H9 (cell line): Measurements from ENCODE around the gene ARHGAP27. TPM values are rescaled to one million over a fixed set of nuclear protein-coding genes. Genes with fewer than 3 reads are reported as not detected.

ENCODE experiments used
- DNase-seq: peaks from one replicate; pipeline ENCODE4 v3.0.0-alpha.2; 2017
- H2AFZ ChIP-seq: one replicate; pipeline ENCODE4 v1.6.1; 2013; ENCODE audit warnings: mild to moderate bottlenecking, low read length, control low read depth, moderate library complexity
- H2AK5ac ChIP-seq: 2 replicates; pipeline ENCODE4 v1.6.1; 2013; ENCODE audit warnings: low read length, control low read depth, mixed read lengths; ENCODE audit not compliant: insufficient read length
- H2BK120ac ChIP-seq: one replicate; pipeline ENCODE4 v1.6.1; 2013; ENCODE audit warnings: low read depth, mild to moderate bottlenecking, low read length, control low read depth, inconsistent platforms; ENCODE audit not compliant: poor library complexity, severe bottlenecking
- H2BK12ac ChIP-seq: 2 replicates; pipeline ENCODE4 v1.6.1; 2013; ENCODE audit warnings: low read length, control low read depth, mixed read lengths, low read depth; ENCODE audit not compliant: insufficient read length
- H2BK15ac ChIP-seq: 2 replicates; pipeline ENCODE4 v1.6.1; 2013; ENCODE audit warnings: low read depth, low read length, control low read depth
- H2BK20ac ChIP-seq: one replicate; pipeline ENCODE4 v1.6.1; 2013; ENCODE audit warnings: low read depth, mild to moderate bottlenecking, low read length, control low read depth, inconsistent platforms; ENCODE audit not compliant: poor library complexity, severe bottlenecking
- H2BK5ac ChIP-seq: 2 replicates; pipeline ENCODE4 v1.6.1; 2013; ENCODE audit warnings: low read length, control low read depth, mixed read lengths; ENCODE audit not compliant: insufficient read length
- H3K14ac ChIP-seq: 2 replicates; pipeline ENCODE4 v1.6.1; 2013; ENCODE audit warnings: low read length, control low read depth; ENCODE audit not compliant: insufficient read depth
- H3K18ac ChIP-seq: 2 replicates; pipeline ENCODE4 v1.6.1; 2013; ENCODE audit warnings: low read depth, mild to moderate bottlenecking, mixed read lengths, low read length, control low read depth; ENCODE audit not compliant: insufficient read length
- H3K23ac ChIP-seq: 2 replicates; pipeline ENCODE4 v1.6.1; 2013; ENCODE audit warnings: low read length, control low read depth, mixed read lengths, low read depth; ENCODE audit not compliant: insufficient read length
- H3K23me2 ChIP-seq: 2 replicates; pipeline ENCODE4 v1.6.1; 2013; ENCODE audit warnings: low read depth, mild to moderate bottlenecking, mixed read lengths, low read length, control low read depth; ENCODE audit not compliant: insufficient read length, poor library complexity, severe bottlenecking
- H3K27ac ChIP-seq: 2 replicates; pipeline ENCODE4 v1.5.1; 2013; ENCODE audit warnings: low read length, control low read depth, mixed read lengths, low read depth; ENCODE audit not compliant: insufficient read length
- H3K27me3 ChIP-seq: 2 replicates; pipeline ENCODE4 v1.6.1; 2013; ENCODE audit warnings: low read length, control low read depth, inconsistent platforms; ENCODE audit not compliant: insufficient read depth
- H3K4ac ChIP-seq: 2 replicates; pipeline ENCODE4 v1.6.1; 2013; ENCODE audit warnings: low read depth, mild to moderate bottlenecking, control low read depth, inconsistent platforms, low read length, moderate library complexity
- H3K4me1 ChIP-seq: 2 replicates; pipeline ENCODE4 v1.6.1; 2013; ENCODE audit warnings: low read length, control low read depth, inconsistent platforms; ENCODE audit not compliant: insufficient read depth
- H3K4me2 ChIP-seq: 2 replicates; pipeline ENCODE4 v1.6.1; 2013; ENCODE audit warnings: low read length, control low read depth, mixed read lengths; ENCODE audit not compliant: insufficient read length, insufficient read depth
- H3K56ac ChIP-seq: 2 replicates; pipeline ENCODE4 v1.6.1; 2013; ENCODE audit warnings: low read depth, mild to moderate bottlenecking, mixed read lengths, low read length, control low read depth; ENCODE audit not compliant: insufficient read length
- H3K79me1 ChIP-seq: 2 replicates; pipeline ENCODE4 v1.6.1; 2013; ENCODE audit warnings: low read depth, mild to moderate bottlenecking, moderate library complexity, low read length, control low read depth, inconsistent platforms; ENCODE audit not compliant: insufficient read depth, poor library complexity, severe bottlenecking
- H3K79me2 ChIP-seq: 2 replicates; pipeline ENCODE4 v1.6.1; 2013; ENCODE audit warnings: low read length, control low read depth, inconsistent platforms; ENCODE audit not compliant: insufficient read depth
- H3K9ac ChIP-seq: 2 replicates; pipeline ENCODE4 v1.6.1; 2013; ENCODE audit warnings: low read length, control low read depth, mixed read lengths; ENCODE audit not compliant: insufficient read length; ENCODE audit errors: extremely low read depth
- H3K9me3 ChIP-seq: one replicate; pipeline ENCODE4 v1.6.1; 2013; ENCODE audit warnings: low read depth, low read length, inconsistent platforms; ENCODE audit not compliant: control insufficient read depth
- H3T11ph ChIP-seq: one replicate; pipeline ENCODE4 v1.6.1; 2013; ENCODE audit warnings: mild to moderate bottlenecking, low read length, control low read depth, inconsistent platforms
- H4K20me1 ChIP-seq: one replicate; pipeline ENCODE4 v1.6.1; 2013; ENCODE audit not compliant: control insufficient read depth, insufficient read length, insufficient read depth
- H4K5ac ChIP-seq: 2 replicates; pipeline ENCODE4 v1.6.1; 2013; ENCODE audit warnings: low read depth, mild to moderate bottlenecking, mixed read lengths, low read length, control low read depth; ENCODE audit not compliant: insufficient read length
- H4K8ac ChIP-seq: replicated peaks from 2 replicates; pipeline ENCODE4 v1.6.1; 2013; ENCODE audit warnings: low read length, control low read depth, mixed read lengths, low read depth; ENCODE audit not compliant: insufficient read length
- H4K91ac ChIP-seq: 2 replicates; pipeline ENCODE4 v1.6.1; 2013; ENCODE audit warnings: low read depth, mild to moderate bottlenecking, moderate library complexity, mixed read lengths, low read length, control low read depth; ENCODE audit not compliant: insufficient read length
- H3K27ac Mint-ChIP-seq, 3 experiments: 2 replicates in 2 of 3; 3 replicates in 1 of 3; pipeline ENCODE4 v1.8.0; 2020 to 2021; ENCODE audit warnings: mixed read lengths in 3 of 3, mild to moderate bottlenecking in 1 of 3, moderate library complexity in 1 of 3
- H3K27me3 Mint-ChIP-seq: 2 replicates; pipeline ENCODE4 v1.8.0; 2021; ENCODE audit warnings: low read depth, mild to moderate bottlenecking, moderate library complexity, mixed read lengths
- H3K36me3 Mint-ChIP-seq, 3 experiments: 2 replicates in 2 of 3; 3 replicates in 1 of 3; pipeline ENCODE4 v1.8.0; 2020 to 2021; ENCODE audit warnings: low read depth in 3 of 3, mixed read lengths in 3 of 3; ENCODE audit not compliant: insufficient read depth in 1 of 3
- H3K4me1 Mint-ChIP-seq, 2 experiments: 2 replicates each; pipeline ENCODE4 v1.8.0; 2020; ENCODE audit warnings: mixed read lengths in 2 of 2
- H3K4me3 Mint-ChIP-seq, 2 experiments: 2 replicates in 1 of 2; 3 replicates in 1 of 2; pipeline ENCODE4 v1.8.0; 2020 to 2021; ENCODE audit warnings: mild to moderate bottlenecking in 2 of 2, mixed read lengths in 2 of 2, moderate library complexity in 1 of 2
- H3K9me3 Mint-ChIP-seq, 2 experiments: 2 replicates in 1 of 2; 3 replicates in 1 of 2; pipeline ENCODE4 v1.8.0; 2020; ENCODE audit warnings: mild to moderate bottlenecking in 2 of 2, mixed read lengths in 2 of 2, moderate library complexity in 1 of 2
- WGBS: extraction: QIAGEN DNeasy Blood & Tissue Kit; methylation state at CpG from one replicate; pipeline ENCODE4 v1.1.7; 2013; ENCODE audit warnings: missing lambda C conversion rate, low lambda C conversion rate, mixed read lengths; ENCODE audit not compliant: insufficient read length; ENCODE audit errors: extremely low coverage; 5-methylcytosine and 5-hydroxymethylcytosine counted together
- total RNA-seq: library from RNA; stranded (reverse); gene quantifications from 2 replicates; pipeline ENCODE4 v1.2.1, GENCODE V29; 2021
- TF ChIP-seq, protein P1 (sequence below): fragments of 200-600 bp; sonication (generic); conservative IDR thresholded peaks from 3 replicates; pipeline ENCODE4 v1.8.0; 2021; ENCODE audit warnings: antibody characterized with exemption, mild to moderate bottlenecking

ARHGAP27 gene
- total RNA-seq, 1 experiment from 2014 or later, result 9.9 TPM

DNA sequence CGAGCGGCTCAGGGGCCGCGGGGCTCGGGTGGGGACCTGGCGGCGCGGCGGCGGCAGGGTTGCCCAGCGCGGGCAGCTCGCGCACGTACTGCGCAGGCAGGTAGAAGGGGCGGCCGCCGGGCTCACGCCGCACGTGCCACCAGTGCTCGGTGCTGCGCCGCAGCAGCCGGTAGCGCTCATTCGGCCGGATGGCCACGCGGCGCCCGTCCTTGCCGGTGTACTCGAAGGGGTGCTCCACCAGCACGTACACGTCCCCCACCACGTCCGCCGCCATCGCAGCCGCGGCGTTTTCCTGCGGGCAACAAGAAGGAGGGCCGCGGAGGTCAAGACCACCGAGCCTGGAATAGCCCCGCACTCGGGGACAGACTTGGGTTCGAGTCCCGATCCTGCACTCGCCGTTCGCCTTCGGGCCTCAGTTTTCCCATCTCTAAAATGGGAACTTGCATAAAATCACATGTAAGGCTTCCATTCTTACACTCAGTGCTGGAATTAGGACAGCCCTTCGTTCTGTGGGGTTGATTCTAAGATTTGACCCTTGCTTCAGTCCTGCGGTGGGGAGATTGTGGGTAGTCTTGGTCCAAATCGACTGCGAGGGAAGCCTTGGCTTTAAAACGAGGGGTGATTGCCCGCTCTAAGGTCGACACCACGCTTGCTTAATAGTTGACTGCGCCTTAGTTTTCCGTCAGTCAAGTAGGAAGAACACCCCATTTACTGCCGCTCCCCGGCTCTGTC, 2.5 kb downstream of the ARHGAP27 start:
- no CpG with 5 or more reads among the region's 68 CpGs for WGBS
- H4K20me1 ChIP-seq, result peaks cover 2% of the 10 kb centered on the region
- H3K9me3 ChIP-seq, result no peaks in the 10 kb centered on the region
- no peak overlapping the region for H3K27ac ChIP-seq
- TF ChIP-seq, protein P1, sequence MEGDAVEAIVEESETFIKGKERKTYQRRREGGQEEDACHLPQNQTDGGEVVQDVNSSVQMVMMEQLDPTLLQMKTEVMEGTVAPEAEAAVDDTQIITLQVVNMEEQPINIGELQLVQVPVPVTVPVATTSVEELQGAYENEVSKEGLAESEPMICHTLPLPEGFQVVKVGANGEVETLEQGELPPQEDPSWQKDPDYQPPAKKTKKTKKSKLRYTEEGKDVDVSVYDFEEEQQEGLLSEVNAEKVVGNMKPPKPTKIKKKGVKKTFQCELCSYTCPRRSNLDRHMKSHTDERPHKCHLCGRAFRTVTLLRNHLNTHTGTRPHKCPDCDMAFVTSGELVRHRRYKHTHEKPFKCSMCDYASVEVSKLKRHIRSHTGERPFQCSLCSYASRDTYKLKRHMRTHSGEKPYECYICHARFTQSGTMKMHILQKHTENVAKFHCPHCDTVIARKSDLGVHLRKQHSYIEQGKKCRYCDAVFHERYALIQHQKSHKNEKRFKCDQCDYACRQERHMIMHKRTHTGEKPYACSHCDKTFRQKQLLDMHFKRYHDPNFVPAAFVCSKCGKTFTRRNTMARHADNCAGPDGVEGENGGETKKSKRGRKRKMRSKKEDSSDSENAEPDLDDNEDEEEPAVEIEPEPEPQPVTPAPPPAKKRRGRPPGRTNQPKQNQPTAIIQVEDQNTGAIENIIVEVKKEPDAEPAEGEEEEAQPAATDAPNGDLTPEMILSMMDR, result no peak
- H2BK12ac ChIP-seq, result no peak overlapping the region
- Mint-ChIP-seq H3K27ac (no peak overlapping the region), H3K4me1 (peaks cover 23 to 30% of the 10 kb centered on the region in 2 experiments), H3K27me3 (peaks cover 73% of the 10 kb centered on the region), H3K36me3 (no peaks in the 10 kb centered on the region; a peak in 2 of 7 replicates), H3K9me3 (peaks cover 3 to 7% of the 10 kb centered on the region in 2 experiments; a peak in 4 of 5 replicates), H3K4me3 (peak overlapping the region; percentile 72 to 82)
- H2BK120ac ChIP-seq, result no peak overlapping the region
- H3K79me1 ChIP-seq, result no peaks in the 10 kb centered on the region
- peaks cover 19% of the 10 kb centered on the region; the same call in 1 of the 2 replicates for H3K27me3 ChIP-seq
- H3K18ac ChIP-seq, result peak overlapping the region; percentile 44
- H2BK20ac ChIP-seq, result no peak overlapping the region
- peak overlapping the region; percentile 56 for H3K4me2 ChIP-seq
- no peak overlapping the region for H2AFZ ChIP-seq
- H3K79me2 ChIP-seq, result no peaks in the 10 kb centered on the region
- H3K23ac ChIP-seq, result no peak overlapping the region
- no peak overlapping the region for H4K91ac ChIP-seq
- H2AK5ac ChIP-seq, result no peak overlapping the region
- no peak overlapping the region for H2BK5ac ChIP-seq
- H4K5ac ChIP-seq, result no peak overlapping the region
- no peak overlapping the region for H3T11ph ChIP-seq
- H3K4me1 ChIP-seq, result no peaks in the 10 kb centered on the region
- H3K56ac ChIP-seq, result no peak overlapping the region
- DNase-seq, result peak; percentile 63
- no peak overlapping the region for H4K8ac ChIP-seq
- no peak overlapping the region for H3K4ac ChIP-seq
- H2BK15ac ChIP-seq, result no peak overlapping the region
- no peak overlapping the region for H3K9ac ChIP-seq
- no peak overlapping the region for H3K14ac ChIP-seq
- peaks cover 22% of the 10 kb centered on the region for H3K23me2 ChIP-seq
